Measurements from ENCODE around the gene TGFBR2. TPM values are rescaled to one million over a fixed set of nuclear protein-coding genes. Genes with fewer than 3 reads are reported as not detected.

The TGFBR2 gene
- total RNA-seq, 4 donors from 2014 or later, result 95.3 to 255 (median 211) TPM

GRCh38 chr3:30673425-30674341 lies 67.3 kb downstream of the TGFBR2 start:
- peaks cover 0 to 7% of the 10 kb centered on the region in 2 donors for H3K4me1 ChIP-seq
- H3K9me3 ChIP-seq, result no peaks in the 10 kb centered on the region
- H3K36me3 ChIP-seq, result no peaks in the 10 kb centered on the region
- intact Hi-C loops (cut with DNase I; ENCODE audit: low total_unique reads), result no loop called here
- H3K4me3 ChIP-seq, result no peak overlapping the region
- no peak for TF ChIP-seq CTCF (IDR thresholded peaks at IDR 0.05)
- TF ChIP-seq POLR2A (IDR thresholded peaks at IDR 0.05), result no peak
- peak overlapping the region in 1 of 2 donors; percentile 27 for H3K27ac ChIP-seq
- no peak for DNase-seq
- no peaks in the 10 kb centered on the region for H3K27me3 ChIP-seq

GRCh38 chr3:30675006-30675405 lies 68.6 kb downstream of the TGFBR2 start:
- H3K27ac ChIP-seq, result no peak overlapping the region
- H3K4me1 ChIP-seq, result peaks cover 5 to 7% of the 10 kb centered on the region in 2 donors
- intact Hi-C loops (cut with DNase I; ENCODE audit: low total_unique reads), result no loop called here
- DNase-seq, result no peak
- H3K36me3 ChIP-seq, result no peaks in the 10 kb centered on the region
- no peaks in the 10 kb centered on the region for H3K27me3 ChIP-seq
- no peaks in the 10 kb centered on the region for H3K9me3 ChIP-seq
- no peak for TF ChIP-seq CTCF (IDR thresholded peaks at IDR 0.05)
- H3K4me3 ChIP-seq, result no peak overlapping the region

DNA sequence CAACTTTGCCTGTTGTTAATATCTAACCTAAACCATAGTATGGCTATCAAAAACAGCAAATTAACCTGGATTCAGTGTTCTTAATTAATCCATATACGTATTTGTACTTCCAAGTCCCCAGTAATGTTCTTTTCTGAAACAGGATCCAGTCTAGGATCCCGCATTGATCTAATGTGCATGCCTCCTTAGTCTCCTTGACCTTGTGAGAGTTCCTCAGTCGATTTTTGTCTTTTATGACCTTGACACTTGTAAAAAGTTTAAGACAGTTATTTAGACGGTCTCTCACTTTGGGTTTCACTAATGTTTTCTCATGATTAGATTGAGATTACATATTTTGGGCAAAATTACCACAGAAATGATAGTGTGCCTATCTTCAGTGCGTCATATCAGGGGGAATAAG lies 69.4 kb downstream of the TGFBR2 start:
- Histone ChIP-seq H3K4me1 (peaks cover 5 to 7% of the 10 kb centered on the region in 2 donors), H3K9me3 (no peaks in the 10 kb centered on the region), H3K4me3 (no peak overlapping the region), H3K27me3 (no peaks in the 10 kb centered on the region), H3K36me3 (no peaks in the 10 kb centered on the region), H3K27ac (no peak overlapping the region)
- intact Hi-C loops (cut with DNase I; ENCODE audit: low total_unique reads), result no loop called here
- no peak for DNase-seq
- no peak for TF ChIP-seq POLR2A (IDR thresholded peaks at IDR 0.05)
- TF ChIP-seq CTCF (IDR thresholded peaks at IDR 0.05), result no peak

- Histone ChIP-seq H3K4me1 (peaks cover 6 to 7% of the 10 kb centered on the region in 2 donors), H3K36me3 (no peaks in the 10 kb centered on the region)
Observed at GRCh38 chr3:30676424-30677346, 70.3 kb downstream of the TGFBR2 start.

More at GRCh38 chr3:30676424-30677346, 70.3 kb downstream of the TGFBR2 start:
- Histone ChIP-seq H3K9me3 (no peaks in the 10 kb centered on the region), H3K27me3 (no peaks in the 10 kb centered on the region), H3K4me3 (no peak overlapping the region), H3K27ac (peak overlapping the region; percentile 1 to 3)
- no peak for TF ChIP-seq POLR2A (IDR thresholded peaks at IDR 0.05)
- TF ChIP-seq CTCF (IDR thresholded peaks at IDR 0.05), result no peak
- no peak for DNase-seq
- intact Hi-C loops (cut with DNase I; ENCODE audit: low total_unique reads), result no loop called here

Measured in uterus (tissue), 4 donors.